Transverse colon (tissue), 4 donors: ENCODE measurements around the gene SMYD1. TPM values are rescaled to one million over a fixed set of nuclear protein-coding genes. Genes with fewer than 3 reads are reported as not detected.

ENCODE experiments used
- DNase-seq: peaks from one replicate; pipeline ENCODE4 v3.0.0-alpha.2; 2019
- H3K27ac ChIP-seq, 4 donors: fragments of 200-600 bp; sonication (generic); 2 replicates each; pipeline ENCODE4 v1.5.1; 2016 to 2018; ENCODE audit warnings: inconsistent platforms in 4 of 4
- H3K27me3 ChIP-seq: fragments of 200-600 bp; sonication (generic); 2 replicates; pipeline ENCODE4 v1.5.1; 2017; ENCODE audit warnings: inconsistent platforms
- H3K36me3 ChIP-seq, 4 donors: fragments of 200-600 bp; sonication (generic); 2 replicates each; pipeline ENCODE4 v1.5.1; 2017 to 2019; ENCODE audit warnings: inconsistent platforms in 4 of 4
- H3K4me1 ChIP-seq, 4 donors: fragments of 200-600 bp; sonication (generic); 2 replicates each; pipeline ENCODE4 v1.5.1; 2017 to 2020; ENCODE audit warnings: inconsistent platforms in 4 of 4
- H3K4me3 ChIP-seq, 4 donors: fragments of 200-600 bp; sonication (generic); 1 replicate in 1 of 4; 2 replicates in 3 of 4; pipeline versions ENCODE4 v1.5.1 to v1.6.1; 2017 to 2019; ENCODE audit warnings: inconsistent platforms in 4 of 4
- H3K9me3 ChIP-seq, 2 donors: fragments of 200-600 bp; sonication (generic); 2 replicates each; pipeline ENCODE4 v1.5.1; 2017 to 2019; ENCODE audit warnings: inconsistent platforms in 2 of 2
- CTCF ChIP-seq, 5 experiments: fragments of 200-600 bp in 3 of 5; fragments of 450-650 bp in 2 of 5; sonication (generic) in 3 of 5; IDR thresholded peaks; 1 replicate in 2 of 5; 2 replicates in 3 of 5; pipeline ENCODE4 v1.5.1; 2016 to 2017; ENCODE audit warnings: antibody characterized with exemption in 5 of 5, inconsistent platforms in 3 of 5, mild to moderate bottlenecking in 2 of 5, moderate library complexity in 1 of 5
- EP300 ChIP-seq: sonication (generic); formaldehyde crosslinking; IDR thresholded peaks from one replicate; pipeline ENCODE4 v1.6.1; 2017; ENCODE audit warnings: antibody characterized with exemption, low read depth
- POLR2A ChIP-seq: fragments of 450-650 bp; IDR thresholded peaks from one replicate; pipeline ENCODE4 v1.6.1; 2016; ENCODE audit warnings: antibody characterized with exemption, mild to moderate bottlenecking, moderate library complexity
- POLR2AphosphoS5 ChIP-seq, 3 donors: sonication (generic); formaldehyde crosslinking; IDR thresholded peaks; one replicate each; pipeline ENCODE4 v1.6.1; 2016; ENCODE audit warnings: antibody characterized with exemption in 3 of 3
- WGBS, 2 donors: methylation state at CpG; one replicate each; pipeline ENCODE4 v1.1.5; 2018; ENCODE audit warnings: low coverage in 1 of 2; 5-methylcytosine and 5-hydroxymethylcytosine counted together
- in situ Hi-C, 4 donors: fragments of 200-750 bp; cut with MboI; loops; one replicate each; pipeline versions ENCODE4 v1.15.0 to v1.15.1; 2017; ENCODE audit warnings: low sequenced_read_pairs in 3 of 4, low pct_ligation_motif_present in 1 of 4, low pct_unique_long_range_greater_than_20kb in 1 of 4
- intact Hi-C: fragments of 100-400 bp; cut with DNase I; formaldehyde crosslinking; loops from one replicate; pipeline ENCODE4 v1.15.1; 2023; ENCODE audit warnings: low total_unique reads
- total RNA-seq, 4 donors: library from RNA; depleted of rRNA; stranded (reverse); fragments of >200 nt; gene quantifications; one replicate each; pipeline ENCODE4 v1.1.0, GENCODE V29; 2016

The SMYD1 gene
- total RNA-seq, 4 donors from 2014 or later: 1.6 to 48.6 (median 3.2) TPM

- H3K4me1 ChIP-seq: peaks cover under 1 to 9% (median 4%) of the 10 kb centered on the region in 4 donors
- no peak overlapping the region for H3K27ac ChIP-seq
- no peak for TF ChIP-seq POLR2A
- no peak for TF ChIP-seq EP300
- no peak for TF ChIP-seq POLR2AphosphoS5 (IDR thresholded peaks at IDR 0.05)
- no peak for TF ChIP-seq CTCF (IDR thresholded peaks at IDR 0.05)
- H3K36me3 ChIP-seq: no peaks in the 10 kb centered on the region
- H3K4me3 ChIP-seq: no peak overlapping the region
- no peaks in the 10 kb centered on the region for H3K9me3 ChIP-seq
- no peaks in the 10 kb centered on the region for H3K27me3 ChIP-seq
- DNase-seq: no peak
- intact Hi-C loops: no loop called here
- WGBS, 2 donors: 82 to 92% methylated on average over 2 to 3 of the region's 3 CpGs
- in situ Hi-C loops: loop anchor here in 2 of 4 donors (10.0 kb wide), 2 partner anchors 84 to 94 kb away; no protein-coding TSS in a partner anchor
Observed at GRCh38 chr2:88061295-88061694, 6.3 kb upstream of the SMYD1 start.

GRCh38 chr2:88066543-88066942, 1.1 kb upstream of the SMYD1 start:
- intact Hi-C loops: no loop called here
- Histone ChIP-seq H3K9me3 (no peaks in the 10 kb centered on the region), H3K27me3 (no peaks in the 10 kb centered on the region), H3K27ac (peak overlapping the region in 3 of 4 donors; percentile 42 to 77 (median 56)), H3K36me3 (no peaks in the 10 kb centered on the region), H3K4me1 (peaks cover 0 to 3% (median 0%) of the 10 kb centered on the region in 4 donors), H3K4me3 (no peak overlapping the region)
- DNase-seq: no peak
- no peak for TF ChIP-seq CTCF (IDR thresholded peaks at IDR 0.05)
- TF ChIP-seq POLR2A: no peak
- no peak for TF ChIP-seq EP300
- TF ChIP-seq POLR2AphosphoS5 (IDR thresholded peaks at IDR 0.05): no peak
- 68 to 79% methylated on average over 4 of the region's 4 CpGs for WGBS, 2 donors
- in situ Hi-C loops: loop anchor here in 2 of 4 donors (10.0 kb wide), 2 partner anchors 78 to 88 kb away; no protein-coding TSS in a partner anchor

GRCh38 chr2:88067189-88067588, 436 bp upstream of the SMYD1 start:
- no peaks in the 10 kb centered on the region for H3K27me3 ChIP-seq
- no peak for TF ChIP-seq EP300
- TF ChIP-seq CTCF (IDR thresholded peaks at IDR 0.05): no peak
- no peak for TF ChIP-seq POLR2A
- no peak for TF ChIP-seq POLR2AphosphoS5 (IDR thresholded peaks at IDR 0.05)
- no peak for DNase-seq
- in situ Hi-C loops: loop anchor here in 2 of 4 donors (10.0 kb wide), 2 partner anchors 78 to 88 kb away; no protein-coding TSS in a partner anchor
- peaks cover 0 to 3% (median 0%) of the 10 kb centered on the region in 4 donors for H3K4me1 ChIP-seq
- intact Hi-C loops: no loop called here
- no peaks in the 10 kb centered on the region for H3K36me3 ChIP-seq
- peak overlapping the region in 3 of 4 donors; percentile 42 to 77 (median 56) for H3K27ac ChIP-seq
- H3K9me3 ChIP-seq: no peaks in the 10 kb centered on the region
- WGBS, 2 donors: 80% methylated on average over 5 of the region's 5 CpGs; no CpG with 5 or more reads in 1 of the 2 donors
- H3K4me3 ChIP-seq: no peak overlapping the region

GRCh38 chr2:88068044-88068443, 419 bp downstream of the SMYD1 start:
- DNase-seq: no peak
- Histone ChIP-seq H3K4me3 (peak overlapping the region in 1 of 4 donors; percentile 8), H3K4me1 (peaks cover 0 to 3% (median 0%) of the 10 kb centered on the region in 4 donors), H3K27me3 (no peaks in the 10 kb centered on the region), H3K27ac (peak overlapping the region in 3 of 4 donors; percentile 42 to 77 (median 56)), H3K36me3 (no peaks in the 10 kb centered on the region), H3K9me3 (no peaks in the 10 kb centered on the region)
- TF ChIP-seq CTCF (IDR thresholded peaks at IDR 0.05) (no peak), EP300 (no peak), POLR2AphosphoS5 (IDR thresholded peaks at IDR 0.05) (no peak), POLR2A (no peak)
- intact Hi-C loops: no loop called here
- in situ Hi-C loops: loop anchor here in 2 of 4 donors (10.0 kb wide), 2 partner anchors 77 to 87 kb away; no protein-coding TSS in a partner anchor
- WGBS, 2 donors: 71 to 81% methylated on average over 1 to 2 of the region's 2 CpGs
